Measurements from ENCODE around the gene DDX39A. TPM values are rescaled to one million over a fixed set of nuclear protein-coding genes. Genes with fewer than 3 reads are reported as not detected.

DDX39A gene
- 100 to 1,000 TPM; 296 to 299 TPM for total RNA-seq
- polyA plus RNA-seq (2013, experiment 1 of 2), result 81.0 TPM
- 152 TPM for polyA plus RNA-seq (2013, experiment 2 of 2)
- 85.8 to 502 (median 154) reads per million in 172 experiments for total RNA-seq

DNA sequence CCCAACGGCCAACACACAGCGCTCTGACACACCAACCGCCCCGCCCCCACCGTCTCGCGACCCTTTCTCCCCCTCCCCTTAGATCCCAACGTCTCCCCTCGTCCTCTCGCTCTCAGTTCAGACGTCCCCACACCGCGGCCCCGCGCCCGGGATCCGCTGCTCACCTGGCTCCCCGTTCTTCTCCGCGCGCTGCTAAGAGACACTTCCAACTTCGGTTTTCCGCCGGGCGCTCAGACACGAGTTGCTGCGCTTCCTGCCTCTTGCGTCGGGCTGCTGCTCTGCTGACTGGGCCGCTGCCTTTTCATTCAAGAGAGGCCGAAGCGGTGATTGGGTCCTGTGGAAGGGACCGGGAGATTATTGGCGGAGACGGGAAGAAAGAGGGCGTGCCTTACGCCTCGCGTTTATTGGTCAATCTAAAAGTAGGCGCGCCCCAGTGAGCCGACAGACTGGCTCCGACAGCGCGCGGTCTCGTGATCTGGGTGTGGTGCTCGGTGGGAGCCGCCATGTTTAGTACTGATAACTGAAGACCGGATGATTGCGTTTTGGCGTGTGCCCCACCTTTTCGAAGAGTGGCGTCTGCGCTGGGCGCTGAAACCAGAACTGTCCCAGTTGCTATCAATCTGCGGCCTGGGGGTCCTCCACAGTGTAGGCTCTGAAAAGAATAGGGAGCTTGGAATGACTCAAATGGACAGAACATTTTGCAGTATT is at the start of gene DDX39A:
Gene DDX39A, minus strand, starts transcription at position 236 of the 708 bp plus-strand sequence. CDS start 6,121 bp downstream, outside the sequence.
- no peaks in the 10 kb centered on the region for H3K27me3 ChIP-seq (ENCODE audit: control insufficient read depth in 1 of 2, insufficient read depth in 2 of 2, low read length in 2 of 2)
- H3K36me3 ChIP-seq (ENCODE audit: insufficient read depth, low read length), result peaks cover 19% of the 10 kb centered on the region
- peak within 1 kb of the TSS; percentile 95 to 97 for H3K27ac ChIP-seq (ENCODE audit: low read depth in 1 of 2, low read length in 2 of 2)
- peaks cover 42% of the 10 kb centered on the region for H3K4me1 Mint-ChIP-seq (ENCODE audit: low read depth)
- H3K27ac Mint-ChIP-seq, result peak within 1 kb of the TSS; percentile 95
- no peaks in the 10 kb centered on the region for H3K9me3 Mint-ChIP-seq
- intact Hi-C loops (cut with DNase I, micrococcal nuclease), result loop anchor here in 1 of 2 experiments (2.0 kb wide), 2 partner anchors 52 to 282 kb away; partner anchors contain the start of gene ASF1B
- peak; percentile 92 to 99 (median 94) for DNase-seq
- ChIA-PET CTCF (interaction anchor here (0.6 to 1.9 kb wide), 4 partner anchors 13 to 282 kb away, joined by 4 to 12 read pairs (median 4); partner anchors contain the start of gene PKN1), POLR2A (interaction anchor here (0.6 to 2.6 kb wide), 16 partner anchors 9 to 338 kb away, joined by 3 to 12 read pairs (median 5); partner anchors contain the start of genes ADGRE5, ASF1B, DNAJB1 and PKN1)
- H3K9me3 ChIP-seq (ENCODE audit: control insufficient read depth in 1 of 2, insufficient read depth in 1 of 2, low read length in 2 of 2), result no peaks in the 10 kb centered on the region
- H3K27me3 Mint-ChIP-seq, result no peaks in the 10 kb centered on the region
- TF ChIP-seq, protein P1, sequence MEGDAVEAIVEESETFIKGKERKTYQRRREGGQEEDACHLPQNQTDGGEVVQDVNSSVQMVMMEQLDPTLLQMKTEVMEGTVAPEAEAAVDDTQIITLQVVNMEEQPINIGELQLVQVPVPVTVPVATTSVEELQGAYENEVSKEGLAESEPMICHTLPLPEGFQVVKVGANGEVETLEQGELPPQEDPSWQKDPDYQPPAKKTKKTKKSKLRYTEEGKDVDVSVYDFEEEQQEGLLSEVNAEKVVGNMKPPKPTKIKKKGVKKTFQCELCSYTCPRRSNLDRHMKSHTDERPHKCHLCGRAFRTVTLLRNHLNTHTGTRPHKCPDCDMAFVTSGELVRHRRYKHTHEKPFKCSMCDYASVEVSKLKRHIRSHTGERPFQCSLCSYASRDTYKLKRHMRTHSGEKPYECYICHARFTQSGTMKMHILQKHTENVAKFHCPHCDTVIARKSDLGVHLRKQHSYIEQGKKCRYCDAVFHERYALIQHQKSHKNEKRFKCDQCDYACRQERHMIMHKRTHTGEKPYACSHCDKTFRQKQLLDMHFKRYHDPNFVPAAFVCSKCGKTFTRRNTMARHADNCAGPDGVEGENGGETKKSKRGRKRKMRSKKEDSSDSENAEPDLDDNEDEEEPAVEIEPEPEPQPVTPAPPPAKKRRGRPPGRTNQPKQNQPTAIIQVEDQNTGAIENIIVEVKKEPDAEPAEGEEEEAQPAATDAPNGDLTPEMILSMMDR (IDR thresholded peaks at IDR 0.05), result no peak
- peak within 1 kb of the TSS; percentile 88 for H3K4me3 ChIP-seq (ENCODE audit: low read length)
- ATAC-seq (ENCODE audit: poor library complexity), result peak; percentile 84
- H3K4me1 ChIP-seq (ENCODE audit: insufficient read depth, low read length), result peaks cover 54% of the 10 kb centered on the region
- peaks cover 36% of the 10 kb centered on the region for H3K36me3 Mint-ChIP-seq (ENCODE audit: low read depth)
- peak within 1 kb of the TSS; percentile 95 for H3K4me3 Mint-ChIP-seq

DNA sequence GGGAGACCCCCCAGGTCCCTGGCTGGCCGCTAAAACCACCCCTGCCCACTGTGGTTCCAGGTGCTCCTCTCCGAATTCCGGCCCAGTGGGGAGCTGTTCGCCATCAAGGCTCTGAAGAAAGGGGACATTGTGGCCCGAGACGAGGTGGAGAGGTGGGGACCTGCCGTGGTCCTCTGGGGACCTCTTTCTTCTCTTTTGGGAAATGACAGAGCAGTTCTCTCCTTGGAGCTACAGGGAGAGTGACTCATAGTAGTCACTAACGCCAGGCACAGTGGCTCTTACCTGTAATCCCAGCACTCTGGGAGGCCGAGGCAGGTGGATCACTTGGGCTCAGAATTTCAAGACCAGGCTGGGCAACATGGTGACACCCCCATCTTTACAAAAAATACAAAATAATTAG is 48.7 kb upstream of the DDX39A start:
- TF ChIP-seq, protein P1 (IDR thresholded peaks at IDR 0.05), result no peak
- H3K4me3 ChIP-seq (ENCODE audit: low read length), result no peak overlapping the region
- Mint-ChIP-seq H3K4me1 (ENCODE audit: low read depth) (peaks cover 8% of the 10 kb centered on the region), H3K27me3 (peaks cover 6% of the 10 kb centered on the region), H3K27ac (no peak overlapping the region), H3K4me3 (no peak overlapping the region), H3K36me3 (ENCODE audit: low read depth) (peaks cover 60% of the 10 kb centered on the region), H3K9me3 (no peaks in the 10 kb centered on the region)
- ChIA-PET CTCF (interaction anchor here (1.0 to 1.1 kb wide), 3 partner anchors 11 to 106 kb away, joined by 4 to 5 read pairs (median 4); no protein-coding TSS in a partner anchor), POLR2A (interaction anchor here (0.6 kb wide), 1 partner anchor 1519 kb away, joined by 3 read pairs; no protein-coding TSS in a partner anchor)
- intact Hi-C loops (cut with DNase I, micrococcal nuclease), result no loop called here
- no peak overlapping the region for H3K27ac ChIP-seq (ENCODE audit: low read depth in 1 of 2, low read length in 2 of 2)
- peaks cover 11% of the 10 kb centered on the region for H3K4me1 ChIP-seq (ENCODE audit: insufficient read depth, low read length)
- ATAC-seq (ENCODE audit: poor library complexity) (no peak), DNase-seq (no peak)
- H3K27me3 ChIP-seq (ENCODE audit: control insufficient read depth in 1 of 2, insufficient read depth in 2 of 2, low read length in 2 of 2), result peaks cover 3 to 5% of the 10 kb centered on the region in 2 experiments
- H3K9me3 ChIP-seq (ENCODE audit: control insufficient read depth in 1 of 2, insufficient read depth in 1 of 2, low read length in 2 of 2), result peaks cover 0 to 3% of the 10 kb centered on the region in 2 experiments
- H3K36me3 ChIP-seq (ENCODE audit: insufficient read depth, low read length), result peaks cover 70% of the 10 kb centered on the region

DNA sequence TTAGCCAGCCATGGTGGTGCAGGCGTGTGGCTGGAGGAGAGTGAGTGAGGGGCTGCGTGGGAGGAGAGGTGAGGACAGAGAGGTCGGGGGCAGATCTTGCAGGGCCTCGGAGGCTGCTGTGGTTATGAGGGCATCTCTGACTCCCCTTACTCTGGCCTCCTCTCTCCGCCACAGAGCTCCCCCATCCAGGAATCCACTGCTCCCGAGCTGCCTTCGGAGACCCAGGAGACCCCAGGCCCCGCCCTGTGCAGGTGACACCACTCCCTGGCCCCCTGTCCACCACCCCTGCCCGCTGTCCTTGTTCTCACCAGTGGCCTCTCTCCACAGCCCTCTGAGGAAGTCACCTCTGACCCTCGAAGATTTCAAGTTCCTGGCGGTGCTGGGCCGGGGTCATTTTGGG is 48.2 kb upstream of the DDX39A start:
- Histone ChIP-seq H3K4me3 (ENCODE audit: low read length) (no peak overlapping the region), H3K9me3 (ENCODE audit: control insufficient read depth in 1 of 2, insufficient read depth in 1 of 2, low read length in 2 of 2) (no peaks in the 10 kb centered on the region), H3K36me3 (ENCODE audit: insufficient read depth, low read length) (peaks cover 74% of the 10 kb centered on the region), H3K27me3 (ENCODE audit: control insufficient read depth in 1 of 2, insufficient read depth in 2 of 2, low read length in 2 of 2) (peaks cover 0 to under 1% of the 10 kb centered on the region in 2 experiments), H3K27ac (ENCODE audit: low read depth in 1 of 2, low read length in 2 of 2) (no peak overlapping the region), H3K4me1 (ENCODE audit: insufficient read depth, low read length) (peaks cover 7% of the 10 kb centered on the region)
- no peak overlapping the region for H3K4me3 Mint-ChIP-seq
- TF ChIP-seq, protein P1 (IDR thresholded peaks at IDR 0.05), result no peak
- H3K9me3 Mint-ChIP-seq, result no peaks in the 10 kb centered on the region
- intact Hi-C loops (cut with DNase I, micrococcal nuclease), result no loop called here
- ChIA-PET CTCF (interaction anchor here (1.0 to 1.1 kb wide), 3 partner anchors 12 to 106 kb away, joined by 4 to 5 read pairs (median 4); no protein-coding TSS in a partner anchor), POLR2A (interaction anchor here (0.6 kb wide), 1 partner anchor 1518 kb away, joined by 3 read pairs; no protein-coding TSS in a partner anchor)
- peaks cover 1% of the 10 kb centered on the region for H3K27me3 Mint-ChIP-seq
- DNase-seq (no peak), ATAC-seq (ENCODE audit: poor library complexity) (no peak)
- peaks cover 65% of the 10 kb centered on the region for H3K36me3 Mint-ChIP-seq (ENCODE audit: low read depth)
- H3K4me1 Mint-ChIP-seq (ENCODE audit: low read depth), result peaks cover 5% of the 10 kb centered on the region
- H3K27ac Mint-ChIP-seq, result no peak overlapping the region
